ENCODE data around the gene CALN1.

GRCh38 chr7:72055426-72055825 lies 356.7 kb downstream of the CALN1 start:
- no peak for TF ChIP-seq GATA3 (IDR thresholded peaks at IDR 0.05; ENCODE audit: low read depth, low read length)
- TF ChIP-seq GATA2 (IDR thresholded peaks at IDR 0.05; ENCODE audit: low read depth, low read length): no peak

Data from SH-SY5Y (cell line).